Femur (tissue), 1 donor: ENCODE measurements around the gene RNF223.
"Not testable (repeated sequence)": the region's sequence is repeated elsewhere in the genome, so short reads cannot be mapped to it uniquely, and the experiment has no call there.

Experiments used
- DNase-seq: peaks from one replicate; pipeline ENCODE4 v3.0.0-alpha.2; 2017

RNF223 gene

DNA sequence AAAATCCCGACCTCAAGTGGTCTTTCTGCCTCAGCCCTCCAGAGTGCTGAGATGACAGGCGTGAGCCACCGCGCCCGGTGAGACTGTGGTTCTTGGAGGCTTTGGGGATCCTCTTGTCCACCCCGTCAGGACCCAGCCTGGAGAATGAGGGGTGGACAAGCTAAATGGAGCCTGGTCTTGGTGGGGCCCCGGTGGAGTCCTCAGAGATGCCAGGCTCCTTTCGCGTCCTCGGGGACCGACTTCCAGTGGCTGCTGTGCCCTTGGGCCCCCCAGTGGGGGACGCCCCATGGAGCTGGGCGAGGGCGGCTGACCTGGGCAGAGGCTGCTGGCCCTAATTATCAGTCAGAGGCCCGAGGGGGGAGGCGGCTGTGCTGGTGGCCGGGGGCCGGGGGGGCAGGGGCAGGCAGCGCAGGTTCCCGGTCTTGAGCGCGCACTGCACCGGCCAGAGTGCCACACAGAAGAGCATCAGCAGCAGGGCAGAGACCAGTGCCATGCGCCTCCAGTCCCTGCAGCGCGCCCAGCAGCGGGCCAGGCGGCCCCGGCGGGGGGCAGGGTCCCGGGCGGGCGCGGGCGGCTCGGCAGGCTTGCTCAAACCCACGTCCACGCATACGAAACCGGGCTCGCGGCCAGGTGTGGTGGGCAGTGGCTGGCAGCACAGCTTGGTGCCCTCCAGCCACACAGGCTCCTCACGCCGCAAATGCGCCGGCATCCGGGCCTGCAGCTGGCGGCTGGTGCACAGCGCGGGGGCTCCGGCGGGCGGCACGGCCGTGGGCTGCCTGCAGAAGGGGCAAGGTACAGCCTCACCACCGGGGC lies 2.4 kb downstream of the RNF223 start:
- DNase-seq, result no peak

DNA sequence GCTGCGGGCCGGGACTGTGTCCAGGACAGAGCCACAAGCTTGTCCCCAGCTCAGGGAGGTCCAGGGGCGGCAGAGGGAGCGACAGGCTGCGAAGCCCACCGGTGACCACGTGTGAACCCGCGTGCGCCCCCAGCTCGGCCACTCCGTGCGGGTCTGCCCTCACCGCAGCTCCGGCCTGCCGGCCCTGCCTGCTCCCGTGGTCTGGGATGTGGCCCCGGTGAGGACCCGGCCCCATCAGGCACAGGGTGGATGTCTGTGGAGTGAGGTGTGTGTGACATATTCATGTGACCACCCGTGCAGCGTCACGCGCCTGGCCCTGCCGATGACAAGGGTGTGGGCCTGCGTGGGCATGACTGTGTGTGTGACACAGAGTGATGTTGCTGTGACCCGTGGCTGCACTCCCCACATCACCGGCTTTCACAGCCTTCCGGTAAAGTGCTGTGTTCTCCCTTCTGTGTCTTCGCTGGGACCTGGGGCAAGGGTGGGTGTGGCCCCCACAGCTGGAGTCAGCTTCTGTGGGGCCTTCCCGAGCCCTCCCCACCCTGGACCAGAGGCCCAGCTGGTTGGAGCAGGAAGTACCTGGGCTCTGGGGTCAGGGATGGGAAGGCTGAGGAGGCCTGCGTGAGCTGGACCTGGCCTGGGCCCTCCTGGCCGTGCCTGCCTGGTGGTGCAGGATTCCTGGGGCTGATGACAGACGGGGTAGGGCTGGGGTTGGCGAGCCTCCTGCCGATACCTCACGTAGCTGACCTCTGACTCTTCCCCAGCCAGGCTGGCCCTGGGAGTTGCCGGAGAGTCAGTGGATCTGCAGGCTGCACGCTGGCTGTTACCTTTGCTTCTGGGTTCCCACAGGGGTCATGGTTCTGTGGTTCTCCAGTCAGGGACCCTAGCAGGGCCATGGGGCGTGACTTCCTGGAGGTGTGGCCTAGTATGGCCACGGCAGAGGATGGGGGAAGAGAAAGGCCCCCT lies 4.1 kb downstream of the RNF223 start:
- no peak for DNase-seq

DNA sequence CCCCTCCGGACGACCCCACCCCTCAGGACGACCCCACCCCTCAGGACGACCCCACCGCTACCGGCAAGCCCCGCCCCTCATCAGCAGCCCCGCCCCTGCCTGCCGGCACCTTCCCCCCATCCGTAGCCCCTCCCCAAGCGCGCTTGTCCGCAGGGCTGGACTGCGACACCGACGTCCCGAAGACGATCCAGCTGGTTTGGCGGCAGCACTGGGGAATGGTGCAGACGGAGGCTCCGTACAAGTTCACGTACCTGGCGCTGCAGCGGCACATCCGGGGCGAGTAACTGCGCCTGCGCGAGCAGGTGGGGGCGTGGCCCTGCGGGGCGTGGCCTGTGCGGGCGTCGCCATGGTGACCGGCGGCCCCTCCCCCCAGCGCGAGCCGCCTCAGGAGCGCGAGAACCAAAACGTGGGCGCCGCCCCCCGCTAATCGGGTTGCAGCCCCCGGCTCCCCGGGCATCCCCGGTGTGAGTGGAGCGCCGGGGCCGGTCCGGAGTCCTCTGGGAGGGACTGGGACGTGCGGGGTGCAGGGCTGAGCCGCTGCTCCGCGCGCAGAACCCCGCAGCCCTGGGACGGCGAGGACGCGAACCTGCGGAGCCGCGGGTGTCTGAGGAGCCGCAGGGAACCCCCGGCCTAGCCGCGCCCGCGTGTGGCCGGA lies 4.9 kb downstream of the RNF223 start:
- peak; percentile 79 for DNase-seq

DNA sequence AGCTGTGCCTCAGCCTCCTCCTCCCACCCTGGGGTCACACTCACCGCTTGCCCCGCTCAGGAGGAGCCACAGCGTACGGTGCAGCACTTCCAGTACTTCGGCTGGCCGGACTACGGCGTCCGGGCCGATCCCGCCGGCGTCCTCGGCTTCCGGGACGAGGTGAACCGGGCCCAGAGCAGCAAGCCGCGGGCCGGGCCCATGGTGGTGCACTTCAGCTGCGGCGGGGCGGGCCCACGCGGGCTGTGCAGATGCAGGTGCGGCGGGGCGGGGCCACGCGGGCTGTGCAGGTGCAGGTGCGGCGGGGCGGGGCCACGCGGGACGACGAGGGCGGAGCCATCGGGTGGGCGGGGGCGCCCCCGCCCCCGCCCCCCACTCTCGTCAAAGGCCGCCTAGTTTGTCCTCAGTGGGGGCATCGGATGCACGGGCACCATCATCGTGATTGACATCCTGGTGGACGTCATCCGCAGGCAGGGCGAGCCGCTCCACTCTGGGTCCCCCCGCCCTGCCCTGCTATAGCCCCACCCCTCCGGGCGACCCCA lies 5.5 kb downstream of the RNF223 start:
- DNase-seq, result no peak

DNA sequence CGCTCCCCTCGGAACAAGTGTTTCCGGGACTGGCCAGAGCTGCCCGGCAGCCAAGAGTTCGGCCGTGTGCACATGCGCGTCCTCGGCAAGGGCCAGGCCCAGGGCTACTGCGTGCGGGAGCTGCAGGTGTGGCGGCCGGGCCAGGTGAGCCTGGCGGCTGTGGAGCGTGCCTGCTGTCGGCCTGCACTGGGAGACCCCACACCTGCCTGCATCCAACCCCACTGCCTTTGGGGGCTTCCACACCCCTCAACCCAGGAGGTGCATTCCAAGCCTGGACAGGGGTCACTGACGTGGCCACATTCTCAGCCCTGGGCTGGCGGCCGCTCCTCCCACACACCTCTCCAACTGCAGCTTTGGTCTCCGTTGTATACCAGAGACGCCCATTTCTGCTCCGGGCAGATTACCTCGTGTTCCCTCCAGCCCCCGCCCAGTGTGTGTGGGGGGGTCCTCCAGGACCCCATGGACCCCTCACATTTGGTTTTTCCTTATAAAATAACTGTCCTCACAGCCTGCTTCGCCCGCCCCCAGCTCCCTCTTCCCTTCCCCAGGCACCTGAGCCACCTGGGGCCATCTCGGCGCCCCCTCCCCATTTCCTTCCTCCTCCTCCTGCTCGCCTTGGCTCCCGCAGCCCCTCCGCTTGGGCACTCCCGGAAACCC lies 6.1 kb downstream of the RNF223 start:
- DNase-seq, result no peak

DNA sequence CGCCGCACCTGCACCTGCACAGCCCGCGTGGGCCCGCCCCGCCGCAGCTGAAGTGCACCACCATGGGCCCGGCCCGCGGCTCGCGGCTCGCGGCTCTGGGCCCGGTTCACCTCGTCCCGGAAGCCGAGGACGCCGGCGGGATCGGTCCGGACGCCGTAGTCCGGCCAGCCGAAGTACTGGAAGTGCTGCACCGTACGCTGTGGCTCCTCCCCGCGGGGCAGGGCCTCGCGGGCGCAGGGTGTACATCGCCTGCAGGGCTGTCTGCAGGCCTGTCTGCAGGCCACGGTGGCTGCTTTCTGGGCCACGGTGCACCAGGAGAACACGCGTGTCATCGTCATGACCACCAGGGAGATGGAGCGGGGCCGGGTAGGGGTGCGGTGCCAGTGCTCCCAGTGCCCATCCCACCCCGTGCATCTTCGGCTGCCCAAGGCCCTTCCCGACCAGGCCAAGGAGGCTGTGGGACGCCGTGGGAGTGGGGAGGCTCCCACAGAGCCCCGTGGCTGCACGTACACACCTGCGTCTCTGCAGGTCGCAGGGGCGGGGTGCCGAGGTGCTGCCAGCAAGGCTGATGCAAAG lies 6.7 kb downstream of the RNF223 start:
- DNase-seq, result no peak

DNA sequence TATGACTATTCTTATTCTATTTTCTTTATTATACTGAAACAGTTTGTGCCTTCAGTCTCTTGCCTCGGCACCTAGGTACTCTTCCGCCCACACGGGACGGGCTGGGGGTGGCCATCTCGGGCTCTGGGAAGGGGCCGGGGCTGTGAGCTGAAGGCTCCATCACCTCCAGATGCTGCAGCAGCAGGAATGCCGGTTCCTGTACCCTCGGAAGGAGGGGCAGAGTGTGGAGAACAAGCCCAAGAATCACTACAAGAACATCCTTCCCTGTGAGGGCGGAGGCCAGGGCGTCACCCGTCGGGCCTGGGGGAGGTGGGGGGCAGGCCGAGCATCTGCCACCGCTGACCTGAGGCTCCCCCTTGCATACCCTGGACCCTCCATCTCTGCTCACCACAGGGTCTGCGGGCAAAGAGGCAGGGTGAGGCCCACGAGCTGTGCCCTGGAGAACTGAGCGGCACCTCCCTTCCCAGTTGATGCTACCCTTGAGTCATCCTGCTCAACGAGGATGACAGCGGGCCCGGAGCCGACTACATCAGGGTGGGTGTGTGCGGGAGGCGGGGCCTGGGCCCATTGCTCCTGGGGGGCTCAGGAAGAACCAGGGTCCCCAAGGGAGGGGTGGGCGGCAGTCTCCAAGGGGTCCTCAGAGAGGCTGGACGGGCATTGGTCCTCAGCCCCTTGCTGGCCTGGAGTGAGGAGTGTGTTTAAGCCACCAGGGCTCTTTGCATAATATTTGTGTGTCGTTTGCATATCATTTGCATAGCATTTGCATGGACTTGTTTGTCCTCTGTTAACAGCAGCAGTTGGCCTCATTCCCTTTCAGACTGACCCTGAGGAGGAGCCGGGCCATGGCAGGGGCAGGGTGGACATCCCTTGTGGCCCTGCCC lies 7.5 kb downstream of the RNF223 start:
- no peak for DNase-seq

DNA sequence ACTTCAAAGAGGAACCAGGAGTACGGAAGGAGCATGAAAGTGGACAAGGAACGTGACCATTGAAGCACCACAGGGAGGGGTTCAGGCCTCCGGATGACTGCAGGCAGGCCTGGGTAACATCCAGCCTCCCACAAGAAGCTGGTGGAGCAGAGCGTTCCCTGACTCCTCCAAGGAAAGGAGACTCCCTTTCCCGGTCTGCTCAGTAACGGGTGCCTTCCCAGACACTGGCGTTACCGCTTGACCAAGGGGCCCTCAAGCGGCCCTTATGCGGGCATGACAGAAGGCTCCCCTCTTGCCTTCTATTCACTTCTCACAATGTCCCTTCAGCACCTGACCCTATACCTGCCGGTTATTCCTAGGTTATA lies 8.2 kb downstream of the RNF223 start:
- not testable (repeated sequence) for DNase-seq

DNA sequence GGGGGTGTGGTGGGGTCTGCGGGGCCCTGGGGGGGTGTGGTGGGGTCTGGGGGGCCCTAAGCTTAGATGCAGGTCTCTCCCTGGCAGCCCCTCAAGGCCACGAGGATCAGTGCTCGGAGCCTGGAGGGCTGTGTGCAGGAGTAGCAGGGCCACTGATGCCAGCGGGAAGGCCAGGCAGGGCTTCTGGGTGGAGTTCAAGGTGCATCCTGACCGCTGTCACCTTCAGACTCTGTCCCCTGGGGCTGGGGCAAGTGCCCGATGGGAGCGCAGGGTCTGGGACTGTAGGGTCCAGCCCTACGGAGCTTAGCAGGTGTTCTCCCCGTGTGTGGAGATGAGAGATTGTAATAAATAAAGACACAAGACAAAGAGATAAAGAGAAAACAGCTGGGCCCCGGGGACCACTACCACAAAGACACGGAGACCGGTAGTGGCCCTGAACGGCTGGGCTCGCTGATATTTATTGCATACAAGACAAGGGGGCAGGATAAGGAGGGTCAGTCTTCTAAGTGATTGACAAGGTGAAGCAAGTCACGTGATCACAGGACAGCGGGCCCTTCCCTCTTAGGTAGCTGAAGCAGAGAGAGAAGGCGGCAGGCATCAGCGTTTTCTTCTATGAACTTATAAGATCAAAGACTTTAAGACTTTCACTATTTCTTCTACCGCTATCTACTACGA lies 8.7 kb downstream of the RNF223 start:
- no peak for DNase-seq

DNA sequence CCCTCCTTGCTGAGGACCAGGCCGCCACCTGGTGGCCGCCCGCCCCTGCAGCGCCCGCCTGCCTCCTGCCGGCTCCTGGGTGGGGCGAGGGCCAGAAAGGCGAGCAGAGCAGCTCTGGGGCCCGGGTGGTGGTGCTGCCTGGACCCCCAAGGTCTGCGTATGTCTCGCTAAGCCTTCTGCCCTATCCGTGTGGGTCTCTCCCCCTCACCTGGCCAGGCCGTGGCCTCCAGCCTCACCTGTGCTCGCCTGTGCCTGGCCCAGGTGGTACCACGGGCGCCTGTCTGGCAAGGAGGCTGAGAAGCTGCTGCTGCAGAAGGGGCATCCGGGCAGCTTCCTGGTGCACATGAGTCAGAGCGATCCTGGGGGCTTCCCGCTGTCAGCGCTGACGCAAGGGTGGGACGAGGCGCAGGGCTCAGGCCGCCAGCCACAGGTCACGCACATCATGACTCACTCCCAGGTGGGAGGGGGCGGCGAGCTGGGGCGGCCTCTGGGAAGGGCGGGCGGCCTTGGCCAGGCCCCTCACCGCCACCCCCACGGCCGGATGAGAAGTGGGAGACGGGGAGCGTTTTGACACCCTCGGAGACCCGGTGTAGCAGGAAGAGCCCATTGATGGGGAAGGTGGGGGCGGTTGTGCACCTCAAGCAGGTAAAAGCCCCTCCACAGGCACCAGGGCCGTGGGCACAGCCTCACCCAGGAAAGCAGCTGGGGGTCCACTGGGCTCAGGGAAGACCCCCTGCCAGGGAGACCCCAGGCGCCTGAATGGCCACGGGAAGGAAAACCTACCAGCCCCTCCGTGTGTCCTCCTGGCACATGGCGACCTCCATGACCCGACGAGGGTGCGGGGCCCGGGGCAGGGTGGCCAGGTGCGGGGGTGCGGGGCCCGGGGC lies 9.9 kb downstream of the RNF223 start:
- peak; percentile 64 for DNase-seq

DNA sequence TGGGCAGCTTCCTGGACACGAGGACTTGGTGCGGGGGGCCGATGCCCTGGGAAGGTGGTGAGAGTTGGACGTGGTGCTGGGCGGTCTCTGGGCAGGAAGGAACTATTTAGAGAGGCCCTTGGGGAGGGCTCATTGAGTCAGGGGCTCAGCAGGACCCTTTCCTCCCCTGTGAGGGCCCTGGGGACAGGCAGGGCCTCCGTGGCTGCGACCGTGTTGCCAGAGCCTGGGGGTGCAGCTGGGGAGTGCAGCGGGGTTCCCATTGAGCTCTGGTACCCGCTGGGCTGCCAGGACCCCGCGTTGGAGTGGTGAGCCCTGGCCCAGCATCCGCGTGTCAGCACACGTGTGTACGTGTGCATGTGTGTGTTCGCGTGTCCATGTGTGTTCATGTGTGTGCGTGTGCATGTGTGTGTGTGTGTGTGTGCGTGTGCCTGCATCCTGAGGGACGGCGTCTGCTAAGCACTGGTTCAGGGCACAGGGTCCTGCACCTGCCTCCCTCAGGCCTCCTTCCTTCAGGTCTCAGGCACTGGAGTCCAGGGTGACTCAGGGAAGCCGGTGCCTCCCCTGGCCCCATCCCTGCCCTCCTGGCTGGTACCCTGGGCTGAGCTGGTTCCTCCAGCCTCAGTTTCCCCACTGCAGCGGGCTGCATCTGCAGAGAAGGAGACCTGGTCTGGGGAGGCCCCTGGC lies 10.7 kb downstream of the RNF223 start:
- DNase-seq, result no peak

DNA sequence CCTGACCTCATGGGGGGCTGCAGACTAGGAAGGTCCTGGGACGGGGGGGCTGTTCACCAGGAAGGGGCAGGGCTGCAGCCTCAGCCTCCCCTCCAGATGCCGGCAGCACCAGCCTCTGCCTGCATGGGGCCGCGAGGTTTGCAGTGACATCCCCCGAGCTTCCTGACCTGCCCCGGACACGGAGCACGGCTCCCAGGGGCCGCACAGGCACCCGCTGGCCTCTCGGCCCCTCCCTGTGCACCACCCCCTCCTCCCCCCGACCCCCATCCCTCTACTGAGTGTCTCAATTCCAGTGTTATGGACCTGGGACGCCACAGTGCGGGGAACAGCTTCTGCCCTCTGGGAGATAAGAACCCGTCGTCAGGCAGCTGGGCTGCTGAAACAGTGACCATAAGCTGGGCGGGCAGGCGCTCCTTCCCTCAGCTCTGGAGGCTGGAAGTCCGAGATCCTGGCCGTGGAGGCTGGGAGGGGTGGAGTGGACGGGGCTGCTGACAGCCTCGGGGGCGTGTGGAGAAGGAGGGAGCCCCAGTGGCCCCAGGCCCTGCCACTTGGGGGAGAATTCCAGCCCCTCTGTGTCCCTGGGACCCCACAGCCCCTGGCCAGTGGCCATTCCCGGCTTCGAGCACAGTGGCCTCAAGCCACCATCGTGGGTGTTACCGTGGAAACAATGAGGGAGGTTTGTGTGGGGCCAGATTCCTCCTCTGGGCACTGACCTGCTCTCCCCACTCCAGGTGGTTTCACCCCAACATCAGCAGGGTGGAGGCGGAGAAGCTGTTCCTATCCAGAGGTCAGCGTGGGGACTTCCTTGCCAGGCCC lies 11.6 kb downstream of the RNF223 start:
- DNase-seq, result no peak

DNA sequence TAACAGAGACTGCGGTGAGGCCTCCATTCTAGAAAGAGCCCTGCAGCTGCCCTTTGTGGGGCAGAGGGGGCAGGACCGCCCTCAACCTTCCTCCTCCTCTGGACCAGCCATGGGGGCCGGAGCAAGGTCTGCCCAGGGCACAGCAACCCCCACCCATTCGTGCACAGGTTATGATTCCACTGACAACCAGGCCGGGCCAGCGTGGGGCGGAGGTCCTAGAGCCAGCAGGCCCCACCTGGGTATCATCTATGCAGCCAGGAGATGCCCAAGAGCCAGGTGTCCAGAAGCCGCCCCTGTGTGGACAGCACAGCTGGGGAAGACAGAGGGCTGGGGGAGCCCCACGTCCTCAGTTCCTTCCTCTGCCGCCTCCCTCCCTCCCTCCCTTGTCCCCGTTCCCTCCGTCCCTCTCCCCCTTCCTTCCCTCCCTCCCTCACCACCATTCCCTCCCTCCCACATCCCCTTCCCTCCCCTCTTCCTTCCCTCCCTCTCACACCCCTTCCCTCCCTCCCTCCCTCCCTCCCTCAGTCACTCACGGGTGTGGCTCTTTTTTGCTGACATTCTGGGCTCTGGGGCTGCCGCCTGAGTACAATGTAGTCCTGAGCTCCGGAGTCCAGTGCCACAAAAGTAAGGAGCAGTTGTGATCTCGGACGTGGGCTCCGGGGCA lies 12.3 kb downstream of the RNF223 start:
- DNase-seq, result no peak

DNA sequence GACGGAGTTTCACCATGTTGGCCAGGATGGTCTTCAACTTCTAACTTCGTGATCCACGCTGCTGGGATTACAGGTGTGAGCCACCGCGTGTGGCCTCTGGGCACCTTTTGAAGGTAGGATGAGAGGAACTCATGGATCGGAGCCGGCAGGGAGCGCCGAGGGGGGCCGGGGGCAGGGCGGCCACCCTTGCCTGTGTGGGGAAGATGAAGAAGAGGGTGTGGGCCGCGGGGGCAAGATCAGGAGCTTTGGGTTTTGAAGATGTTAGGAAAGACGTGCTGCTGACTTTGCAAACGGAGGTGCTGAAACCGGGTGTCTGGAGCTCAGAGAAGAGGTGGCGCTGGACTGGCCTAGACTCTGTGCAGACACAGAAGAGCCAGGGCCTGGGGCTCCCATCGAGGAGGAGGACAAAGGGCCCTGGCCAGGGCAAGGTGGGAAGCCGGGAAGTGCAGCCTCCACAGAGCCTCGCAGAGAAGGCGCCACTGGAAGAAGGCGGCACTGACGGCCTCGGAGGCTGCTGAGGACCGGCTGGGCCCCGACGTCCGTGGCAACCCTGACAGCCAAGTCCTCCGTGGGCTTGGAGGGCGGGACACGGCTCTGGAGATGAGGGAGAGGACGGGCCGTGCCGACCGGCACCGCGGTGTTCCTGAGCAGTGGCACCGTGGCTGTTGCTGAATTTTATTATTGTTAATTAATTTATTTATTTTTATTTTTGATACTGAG lies 13.7 kb downstream of the RNF223 start:
- DNase-seq, result no peak

DNA sequence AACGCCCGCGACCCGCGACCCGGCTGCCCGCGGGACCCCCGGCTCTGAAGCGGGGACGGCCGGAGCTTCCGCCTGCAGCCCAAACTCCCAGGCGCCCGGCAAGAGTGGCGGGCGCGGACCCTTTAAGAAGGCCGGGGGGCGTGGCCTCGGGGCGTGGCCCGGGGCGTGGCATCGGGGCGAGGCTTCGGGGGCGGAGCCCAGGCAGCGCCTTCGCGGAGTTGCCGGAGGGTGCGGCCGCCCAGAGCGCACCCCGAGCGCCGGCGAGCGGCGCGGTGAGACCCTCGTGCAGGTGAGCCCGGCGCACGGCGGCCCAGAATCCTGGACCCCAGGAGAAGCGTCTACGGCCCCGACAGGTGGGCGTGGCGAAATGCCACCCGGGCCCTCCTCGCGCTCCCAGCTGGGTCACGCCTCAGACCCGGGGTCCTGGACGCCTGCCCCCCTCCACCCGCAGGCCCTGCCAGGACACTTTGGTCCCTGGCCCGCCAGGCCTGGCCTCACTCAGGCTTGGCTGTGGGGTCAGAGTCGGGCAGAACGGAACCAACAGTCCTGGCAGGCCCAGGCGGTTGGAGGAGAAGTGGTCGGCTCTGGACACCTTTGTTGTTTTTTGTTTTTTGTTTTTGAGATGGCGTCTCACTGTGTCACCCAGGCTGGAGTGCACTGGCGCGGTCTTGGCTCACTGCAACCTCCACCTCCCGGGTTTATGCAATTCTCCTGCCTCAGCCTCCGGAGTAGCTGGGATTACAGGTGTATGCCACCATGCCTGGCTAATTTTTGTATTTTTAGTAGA lies 14.4 kb downstream of the RNF223 start:
- peak; percentile 86 for DNase-seq
